GM21367 (cell line): ENCODE results near the gene KRT80.

ENCODE experiments used
- ATAC-seq: cut with Tn5 transposase; IDR thresholded peaks from one replicate; pipeline ENCODE4 v1.9.1; 2021; ENCODE audit not compliant: unreplicated experiment

The KRT80 gene

GRCh38 chr12:52211716-52212585 lies 20.1 kb upstream of the KRT80 start:
- no peak for ATAC-seq

- no peak for ATAC-seq
These were observed 19.3 kb upstream of the KRT80 start for GRCh38 chr12:52210925-52211650.

- ATAC-seq = no peak
These were observed 18.5 kb upstream of the KRT80 start for GRCh38 chr12:52210186-52210924.

GRCh38 chr12:52209321-52209720 lies 17.5 kb upstream of the KRT80 start:
- ATAC-seq = no peak

- ATAC-seq = no peak
These were observed 16.8 kb upstream of the KRT80 start for GRCh38 chr12:52208424-52209165.

- no peak for ATAC-seq
These were observed 16.1 kb upstream of the KRT80 start for GRCh38 chr12:52207895-52208294.

GRCh38 chr12:52207106-52207505 lies 15.3 kb upstream of the KRT80 start:
- no peak for ATAC-seq

GRCh38 chr12:52206304-52207040 lies 14.7 kb upstream of the KRT80 start:
- ATAC-seq = no peak

GRCh38 chr12:52205612-52206303 lies 13.9 kb upstream of the KRT80 start:
- no peak for ATAC-seq

GRCh38 chr12:52204931-52205505 lies 13.2 kb upstream of the KRT80 start:
- no peak for ATAC-seq

GRCh38 chr12:52204095-52204930 lies 12.5 kb upstream of the KRT80 start:
- ATAC-seq = no peak

- no peak for ATAC-seq
These were observed 11.5 kb upstream of the KRT80 start for GRCh38 chr12:52203079-52203921.

- ATAC-seq = no peak
These were observed 10.7 kb upstream of the KRT80 start for GRCh38 chr12:52202361-52203078.

- no peak for ATAC-seq
These were observed 9.6 kb upstream of the KRT80 start for GRCh38 chr12:52201451-52201839.

GRCh38 chr12:52200781-52201450 lies 9.1 kb upstream of the KRT80 start:
- no peak for ATAC-seq

- no peak for ATAC-seq
These were observed 8.4 kb upstream of the KRT80 start for GRCh38 chr12:52200086-52200780.
